Thyroid gland (tissue), 4 donors: Measurements from ENCODE around the gene TSTD1.

Source experiments
- CTCF ChIP-seq, 6 experiments: fragments of 200-600 bp in 3 of 6; fragments of 450-650 bp in 3 of 6; sonication (generic) in 3 of 6; IDR thresholded peaks; one replicate each; pipeline ENCODE4 v1.5.1; 2016 to 2019; ENCODE audit warnings: antibody characterized with exemption in 6 of 6, mild to moderate bottlenecking in 2 of 6, inconsistent platforms in 1 of 6, moderate library complexity in 1 of 6
- POLR2A ChIP-seq, 2 donors: fragments of 450-650 bp; IDR thresholded peaks; one replicate each; pipeline ENCODE4 v1.6.1; 2017; ENCODE audit warnings: antibody characterized with exemption in 2 of 2, mild to moderate bottlenecking in 2 of 2, moderate library complexity in 1 of 2

- TF ChIP-seq POLR2A (IDR thresholded peaks at IDR 0.05): no peak
- TF ChIP-seq CTCF (IDR thresholded peaks at IDR 0.05): no peak
These were observed 42.0 kb upstream of the TSTD1 start for GRCh38 chr1:161080441-161081405.
